Lung (tissue), 12 donors: ENCODE data around the gene MSL1. TPM values are rescaled to one million over a fixed set of nuclear protein-coding genes. Genes with fewer than 3 reads are reported as not detected.

Experiments used
- ATAC-seq: fragments of 200-7000 bp; cut with Tn5 transposase; one replicate; pipeline ENCODE4 v1.9.1; 2020; ENCODE audit warnings: moderate number of reproducible peaks; ENCODE audit not compliant: insufficient read depth, low FRiP score
- DNase-seq, 3 donors: peaks; one replicate each; pipeline ENCODE4 v3.0.0-alpha.2; 2013 to 2017
- H3K27ac ChIP-seq, 2 donors: one replicate each; pipeline ENCODE4 v1.5.1; 2013; ENCODE audit warnings: mild to moderate bottlenecking in 2 of 2, moderate library complexity in 2 of 2, control low read depth in 1 of 2, inconsistent platforms in 1 of 2, low read depth in 1 of 2, low read length in 1 of 2
- H3K27me3 ChIP-seq, 3 donors: one replicate each; pipeline ENCODE4 v1.5.1; 2013; ENCODE audit warnings: low read length in 2 of 3; ENCODE audit not compliant: control insufficient read depth in 3 of 3, insufficient read depth in 3 of 3
- H3K36me3 ChIP-seq, 4 donors: one replicate each; pipeline ENCODE4 v1.5.1; 2013; ENCODE audit warnings: low read length in 4 of 4, mild to moderate bottlenecking in 1 of 4, moderate library complexity in 1 of 4; ENCODE audit not compliant: control insufficient read depth in 4 of 4, insufficient read depth in 4 of 4
- H3K4me1 ChIP-seq, 5 donors: one replicate each; pipeline ENCODE4 v1.5.1; 2013; ENCODE audit warnings: low read length in 5 of 5, mild to moderate bottlenecking in 2 of 5, moderate library complexity in 1 of 5; ENCODE audit not compliant: control insufficient read depth in 5 of 5, insufficient read depth in 5 of 5
- H3K4me3 ChIP-seq: one replicate; pipeline ENCODE4 v1.5.1; 2013; ENCODE audit warnings: mild to moderate bottlenecking, control low read depth, moderate library complexity
- H3K9ac ChIP-seq, 2 donors: one replicate each; pipeline ENCODE4 v1.5.1; 2013; ENCODE audit warnings: low read length in 2 of 2, control low read depth in 1 of 2; ENCODE audit not compliant: insufficient read depth in 1 of 2
- H3K9me3 ChIP-seq, 4 donors: one replicate each; pipeline ENCODE4 v1.5.1; 2013; ENCODE audit warnings: low read length in 3 of 4, mild to moderate bottlenecking in 1 of 4, moderate library complexity in 1 of 4; ENCODE audit not compliant: control insufficient read depth in 4 of 4, insufficient read depth in 3 of 4
- CTCF ChIP-seq: IDR thresholded peaks from 2 replicates; pipeline ENCODE4 v1.5.1; 2012; ENCODE audit warnings: mild to moderate bottlenecking; ENCODE audit errors: control extremely low read depth, extremely low read depth
- WGBS, 2 donors: extraction: QIAGEN DNeasy Blood & Tissue Kit; methylation state at CpG; one replicate each; pipeline ENCODE4 v1.1.7; 2013; 5-methylcytosine and 5-hydroxymethylcytosine counted together
- polyA plus RNA-seq, 2 donors: library from polyadenylated mRNA; stranded (reverse); fragments of 200-250 nt; gene quantifications; one replicate each; pipeline ENCODE4 v1.2.1, GENCODE V29; 2013
- total RNA-seq, 2 donors: library from RNA; depleted of rRNA in 1 of 2; stranded (reverse); fragments of >200 nt in 1 of 2; gene quantifications; one replicate each; pipeline ENCODE4 v1.2.1, GENCODE V29; 2014 to 2021
- donor health status: control.
- donor health status: control.
- donor health status: Bipolar disorder and iron deficiency.
- donor health status: healthy.
- donor health status: DM: yes; HTN: yes; CAD: no.

The MSL1 gene
- total and polyA plus RNA-seq, 4 donors = 73.2 to 111 (median 84.7) TPM

- no peak for TF ChIP-seq CTCF
- Histone ChIP-seq H3K36me3 (peaks cover 0 to 8% (median 6%) of the 10 kb centered on the region in 4 donors), H3K9ac (no peak overlapping the region), H3K4me3 (no peak overlapping the region), H3K27ac (no peak overlapping the region), H3K4me1 (peaks cover 0 to 6% (median 4%) of the 10 kb centered on the region in 5 donors), H3K27me3 (no peaks in the 10 kb centered on the region), H3K9me3 (no peaks in the 10 kb centered on the region)
- WGBS, 2 donors = 48 to 56% methylated on average over 27 to 46 of the region's 46 CpGs
- ATAC-seq (no peak), DNase-seq (no peak)
These were observed 56.3 kb downstream of the MSL1 start for GRCh38 chr17:40178021-40178601.

GRCh38 chr17:40178660-40179059, 56.9 kb downstream of the MSL1 start:
- Histone ChIP-seq H3K9me3 (no peaks in the 10 kb centered on the region), H3K4me1 (peaks cover 0 to 6% (median 4%) of the 10 kb centered on the region in 5 donors), H3K9ac (no peak overlapping the region), H3K27ac (no peak overlapping the region), H3K36me3 (peaks cover 0 to 8% (median 2%) of the 10 kb centered on the region in 4 donors), H3K4me3 (no peak overlapping the region), H3K27me3 (no peaks in the 10 kb centered on the region)
- WGBS, 2 donors = 98% methylated on average over 7 of the region's 7 CpGs
- DNase-seq = no peak
- no peak for TF ChIP-seq CTCF
- no peak for ATAC-seq

GRCh38 chr17:40179923-40180659, 58.3 kb downstream of the MSL1 start:
- peaks cover 0 to 1% (median 0%) of the 10 kb centered on the region in 4 donors for H3K36me3 ChIP-seq
- no peak overlapping the region for H3K9ac ChIP-seq

More at GRCh38 chr17:40179923-40180659, 58.3 kb downstream of the MSL1 start:
- Histone ChIP-seq H3K27ac (no peak overlapping the region), H3K4me3 (no peak overlapping the region), H3K4me1 (peaks cover 0 to 6% (median 4%) of the 10 kb centered on the region in 5 donors), H3K27me3 (no peaks in the 10 kb centered on the region), H3K9me3 (no peaks in the 10 kb centered on the region)
- ATAC-seq (no peak), DNase-seq (no peak)
- TF ChIP-seq CTCF = no peak
- WGBS, 2 donors = 84 to 89% methylated on average over 6 of the region's 6 CpGs
